ENCODE measurements around the gene DCD.

The DCD gene

GRCh38 chr12:54654926-54655325 lies 6.8 kb upstream of the DCD start:
- Histone ChIP-seq H3K14ac (ENCODE audit: low read length in 2 of 2) (no peak overlapping the region), H4K91ac (ENCODE audit: low read length) (no peak overlapping the region), H3K4me3 (ENCODE audit: insufficient read depth in 1 of 2, low read depth in 1 of 2, low read length in 2 of 2) (no peak overlapping the region), H2AFZ (ENCODE audit: low read depth, low read length) (no peak overlapping the region), H2BK120ac (ENCODE audit: low read depth, low read length) (no peak overlapping the region), H3K23ac (ENCODE audit: low read length in 2 of 2) (no peak overlapping the region), H3K4ac (ENCODE audit: low read depth in 1 of 2, low read length in 2 of 2) (no peak overlapping the region), H3K36me3 (ENCODE audit: control insufficient read depth in 1 of 2, insufficient read depth in 2 of 2, low read depth in 1 of 2, low read length in 2 of 2) (no peaks in the 10 kb centered on the region), H3K18ac (ENCODE audit: low read depth in 1 of 2, low read length in 2 of 2) (no peak overlapping the region), H3K4me2 (ENCODE audit: low read length, poor library complexity, severe bottlenecking) (no peak overlapping the region), H3K27me3 (ENCODE audit: control insufficient read depth in 1 of 2, insufficient read depth in 1 of 2, low read length in 2 of 2) (peaks cover 20 to 76% of the 10 kb centered on the region in 2 experiments), H3K79me1 (replicated peaks; ENCODE audit: low read length, poor library complexity, severe bottlenecking) (no peaks in the 10 kb centered on the region), H3K4me1 (ENCODE audit: control insufficient read depth, insufficient read depth, low read depth, low read length) (no peaks in the 10 kb centered on the region), H2BK5ac (ENCODE audit: low read depth, low read length, poor library complexity, severe bottlenecking) (no peak overlapping the region), H3K27ac (ENCODE audit: low read length, poor library complexity, severe bottlenecking) (no peak overlapping the region), H2AK5ac (ENCODE audit: low read length, severe bottlenecking) (no peak overlapping the region), H2BK15ac (ENCODE audit: low read depth, poor library complexity, severe bottlenecking) (no peak overlapping the region), H2BK12ac (ENCODE audit: low read length in 2 of 2) (no peak overlapping the region), H3K9me3 (ENCODE audit: control insufficient read depth, low read length) (no peaks in the 10 kb centered on the region), H4K8ac (ENCODE audit: low read length) (no peak overlapping the region), H3K9ac (ENCODE audit: low read length) (no peak overlapping the region)
- 23% methylated on average over 2 of the region's 2 CpGs for WGBS
- no peak for DNase-seq

GRCh38 chr12:54653025-54653424 lies 4.9 kb upstream of the DCD start:
- no peak overlapping the region for H3K18ac ChIP-seq (ENCODE audit: low read depth in 1 of 2, low read length in 2 of 2)
- DNase-seq, result no peak
- no peaks in the 10 kb centered on the region for H3K36me3 ChIP-seq (ENCODE audit: control insufficient read depth in 1 of 2, insufficient read depth in 2 of 2, low read depth in 1 of 2, low read length in 2 of 2)
- no peak overlapping the region for H3K9ac ChIP-seq (ENCODE audit: low read length)
- peak overlapping the region; percentile 67 for H4K91ac ChIP-seq (ENCODE audit: low read length)
- no peak overlapping the region for H3K4ac ChIP-seq (ENCODE audit: low read depth in 1 of 2, low read length in 2 of 2)
- H3K4me2 ChIP-seq (ENCODE audit: low read length, poor library complexity, severe bottlenecking), result no peak overlapping the region
- no peak overlapping the region for H2BK120ac ChIP-seq (ENCODE audit: low read depth, low read length)
- H3K27ac ChIP-seq (ENCODE audit: low read length, poor library complexity, severe bottlenecking), result no peak overlapping the region
- no peak overlapping the region for H3K14ac ChIP-seq (ENCODE audit: low read length in 2 of 2)
- no peak overlapping the region for H3K4me3 ChIP-seq (ENCODE audit: insufficient read depth in 1 of 2, low read depth in 1 of 2, low read length in 2 of 2)
- peaks cover 11 to 78% of the 10 kb centered on the region in 2 experiments for H3K27me3 ChIP-seq (ENCODE audit: control insufficient read depth in 1 of 2, insufficient read depth in 1 of 2, low read length in 2 of 2)
- H2BK12ac ChIP-seq (ENCODE audit: low read length in 2 of 2), result no peak overlapping the region
- H2BK15ac ChIP-seq (ENCODE audit: low read depth, poor library complexity, severe bottlenecking), result no peak overlapping the region
- 87% methylated on average over 6 of the region's 9 CpGs for WGBS
- H3K23ac ChIP-seq (ENCODE audit: low read length in 2 of 2), result no peak overlapping the region
- no peak overlapping the region for H4K8ac ChIP-seq (ENCODE audit: low read length)
- H3K4me1 ChIP-seq (ENCODE audit: control insufficient read depth, insufficient read depth, low read depth, low read length), result no peaks in the 10 kb centered on the region
- H2AFZ ChIP-seq (ENCODE audit: low read depth, low read length), result no peak overlapping the region
- no peaks in the 10 kb centered on the region for H3K79me1 ChIP-seq (replicated peaks; ENCODE audit: low read length, poor library complexity, severe bottlenecking)
- no peaks in the 10 kb centered on the region for H3K9me3 ChIP-seq (ENCODE audit: control insufficient read depth, low read length)
- H2BK5ac ChIP-seq (ENCODE audit: low read depth, low read length, poor library complexity, severe bottlenecking), result no peak overlapping the region
- H2AK5ac ChIP-seq (ENCODE audit: low read length, severe bottlenecking), result no peak overlapping the region

- Histone ChIP-seq H3K27me3 (ENCODE audit: control insufficient read depth in 1 of 2, insufficient read depth in 1 of 2, low read length in 2 of 2) (peaks cover 24 to 81% of the 10 kb centered on the region in 2 experiments), H2BK12ac (ENCODE audit: low read length in 2 of 2) (no peak overlapping the region), H2BK5ac (ENCODE audit: low read depth, low read length, poor library complexity, severe bottlenecking) (no peak overlapping the region), H3K23ac (ENCODE audit: low read length in 2 of 2) (no peak overlapping the region), H3K18ac (ENCODE audit: low read depth in 1 of 2, low read length in 2 of 2) (no peak overlapping the region), H3K9me3 (ENCODE audit: control insufficient read depth, low read length) (no peaks in the 10 kb centered on the region), H2BK15ac (ENCODE audit: low read depth, poor library complexity, severe bottlenecking) (no peak overlapping the region), H3K14ac (ENCODE audit: low read length in 2 of 2) (no peak overlapping the region), H3K36me3 (ENCODE audit: control insufficient read depth in 1 of 2, insufficient read depth in 2 of 2, low read depth in 1 of 2, low read length in 2 of 2) (no peaks in the 10 kb centered on the region), H2BK120ac (ENCODE audit: low read depth, low read length) (no peak overlapping the region), H3K4me1 (ENCODE audit: control insufficient read depth, insufficient read depth, low read depth, low read length) (no peaks in the 10 kb centered on the region), H2AFZ (ENCODE audit: low read depth, low read length) (no peak overlapping the region), H3K4ac (ENCODE audit: low read depth in 1 of 2, low read length in 2 of 2) (no peak overlapping the region), H2AK5ac (ENCODE audit: low read length, severe bottlenecking) (no peak overlapping the region), H4K91ac (ENCODE audit: low read length) (no peak overlapping the region), H3K9ac (ENCODE audit: low read length) (no peak overlapping the region), H3K27ac (ENCODE audit: low read length, poor library complexity, severe bottlenecking) (no peak overlapping the region), H3K4me3 (ENCODE audit: insufficient read depth in 1 of 2, low read depth in 1 of 2, low read length in 2 of 2) (no peak overlapping the region), H3K4me2 (ENCODE audit: low read length, poor library complexity, severe bottlenecking) (no peak overlapping the region), H4K8ac (ENCODE audit: low read length) (no peak overlapping the region), H3K79me1 (replicated peaks; ENCODE audit: low read length, poor library complexity, severe bottlenecking) (no peaks in the 10 kb centered on the region)
- DNase-seq, result no peak
- 75% methylated on average over 5 of the region's 5 CpGs for WGBS
These were observed 2.7 kb upstream of the DCD start for GRCh38 chr12:54650889-54651288.

- no peak overlapping the region for H2BK15ac ChIP-seq (ENCODE audit: low read depth, poor library complexity, severe bottlenecking)
- no peak overlapping the region for H2BK120ac ChIP-seq (ENCODE audit: low read depth, low read length)
- no peak overlapping the region for H3K27ac ChIP-seq (ENCODE audit: low read length, poor library complexity, severe bottlenecking)
- H2BK5ac ChIP-seq (ENCODE audit: low read depth, low read length, poor library complexity, severe bottlenecking), result no peak overlapping the region
- no peaks in the 10 kb centered on the region for H3K79me1 ChIP-seq (replicated peaks; ENCODE audit: low read length, poor library complexity, severe bottlenecking)
- no peak overlapping the region for H4K91ac ChIP-seq (ENCODE audit: low read length)
- no peaks in the 10 kb centered on the region for H3K9me3 ChIP-seq (ENCODE audit: control insufficient read depth, low read length)
- no peak overlapping the region for H3K4me2 ChIP-seq (ENCODE audit: low read length, poor library complexity, severe bottlenecking)
- no peak overlapping the region for H2BK12ac ChIP-seq (ENCODE audit: low read length in 2 of 2)
- no peak overlapping the region for H3K14ac ChIP-seq (ENCODE audit: low read length in 2 of 2)
- H2AK5ac ChIP-seq (ENCODE audit: low read length, severe bottlenecking), result no peak overlapping the region
- no peaks in the 10 kb centered on the region for H3K36me3 ChIP-seq (ENCODE audit: control insufficient read depth in 1 of 2, insufficient read depth in 2 of 2, low read depth in 1 of 2, low read length in 2 of 2)
- no peak overlapping the region for H3K9ac ChIP-seq (ENCODE audit: low read length)
- no peak overlapping the region for H3K23ac ChIP-seq (ENCODE audit: low read length in 2 of 2)
- H3K27me3 ChIP-seq (ENCODE audit: control insufficient read depth in 1 of 2, insufficient read depth in 1 of 2, low read length in 2 of 2), result peaks cover 29 to 85% of the 10 kb centered on the region in 2 experiments
- no peaks in the 10 kb centered on the region for H3K4me1 ChIP-seq (ENCODE audit: control insufficient read depth, insufficient read depth, low read depth, low read length)
- H3K4me3 ChIP-seq (ENCODE audit: insufficient read depth in 1 of 2, low read depth in 1 of 2, low read length in 2 of 2), result no peak overlapping the region
- H3K18ac ChIP-seq (ENCODE audit: low read depth in 1 of 2, low read length in 2 of 2), result no peak overlapping the region
- H4K8ac ChIP-seq (ENCODE audit: low read length), result no peak overlapping the region
- WGBS, result 51% methylated on average over 4 of the region's 4 CpGs
- no peak overlapping the region for H2AFZ ChIP-seq (ENCODE audit: low read depth, low read length)
- no peak overlapping the region for H3K4ac ChIP-seq (ENCODE audit: low read depth in 1 of 2, low read length in 2 of 2)
- DNase-seq, result no peak
These were observed 2.2 kb upstream of the DCD start for GRCh38 chr12:54650409-54650808.
